T-helper 2 cell treated with Interferon-gamma antibody and Interleukin-4, amounts not matched to agents 5 μg/mL and 100 μg/mL, for 36 hours (primary cell): ENCODE measurements around the gene CANT1.

Experiments used
- DNase-seq: peaks from one replicate; pipeline ENCODE4 v3.0.0; 2021; ENCODE audit warnings: low spot score
- H3K27ac Mint-ChIP-seq: one replicate; pipeline ENCODE4 v1.8.0; 2021; ENCODE audit warnings: mild to moderate bottlenecking, mixed read lengths
- H3K27me3 Mint-ChIP-seq: one replicate; pipeline ENCODE4 v1.8.0; 2021; ENCODE audit warnings: low read depth, mixed read lengths
- H3K36me3 Mint-ChIP-seq: one replicate; pipeline ENCODE4 v1.8.0; 2021; ENCODE audit warnings: low read depth, mixed read lengths
- H3K4me1 Mint-ChIP-seq: one replicate; pipeline ENCODE4 v1.8.0; 2021; ENCODE audit warnings: low read depth, mixed read lengths
- H3K4me3 Mint-ChIP-seq: one replicate; pipeline ENCODE4 v1.8.0; 2022; ENCODE audit warnings: mild to moderate bottlenecking, moderate library complexity, mixed read lengths
- H3K9me3 Mint-ChIP-seq: one replicate; pipeline ENCODE4 v1.8.0; 2021; ENCODE audit warnings: mixed read lengths

CANT1 gene

GRCh38 chr17:79002291-79002690, 7.3 kb downstream of the CANT1 start:
- Mint-ChIP-seq H3K36me3 (peaks cover 16% of the 10 kb centered on the region), H3K4me3 (no peak overlapping the region), H3K27me3 (no peaks in the 10 kb centered on the region), H3K9me3 (no peaks in the 10 kb centered on the region), H3K27ac (no peak overlapping the region), H3K4me1 (peaks cover 18% of the 10 kb centered on the region)
- no peak for DNase-seq

GRCh38 chr17:79001190-79002020, 8.2 kb downstream of the CANT1 start:
- no peak for DNase-seq
- H3K27me3 Mint-ChIP-seq: no peaks in the 10 kb centered on the region
- H3K27ac Mint-ChIP-seq: no peak overlapping the region
- peaks cover 18% of the 10 kb centered on the region for H3K36me3 Mint-ChIP-seq
- peaks cover 12% of the 10 kb centered on the region for H3K4me1 Mint-ChIP-seq
- no peaks in the 10 kb centered on the region for H3K9me3 Mint-ChIP-seq
- H3K4me3 Mint-ChIP-seq: no peak overlapping the region

GRCh38 chr17:79000396-79001189, 9.0 kb downstream of the CANT1 start:
- Mint-ChIP-seq H3K4me1 (peaks cover 6% of the 10 kb centered on the region), H3K27me3 (no peaks in the 10 kb centered on the region), H3K36me3 (peaks cover 21% of the 10 kb centered on the region), H3K9me3 (no peaks in the 10 kb centered on the region), H3K27ac (peak overlapping the region; percentile 11), H3K4me3 (no peak overlapping the region)
- no peak for DNase-seq

GRCh38 chr17:78999947-79000395, 9.6 kb downstream of the CANT1 start:
- no peaks in the 10 kb centered on the region for H3K4me1 Mint-ChIP-seq
- no peaks in the 10 kb centered on the region for H3K27me3 Mint-ChIP-seq
- H3K9me3 Mint-ChIP-seq: no peaks in the 10 kb centered on the region
- H3K27ac Mint-ChIP-seq: peak overlapping the region; percentile 11
- H3K36me3 Mint-ChIP-seq: peaks cover 23% of the 10 kb centered on the region
- no peak for DNase-seq
- no peak overlapping the region for H3K4me3 Mint-ChIP-seq

- Mint-ChIP-seq H3K4me3 (no peak overlapping the region), H3K27me3 (no peaks in the 10 kb centered on the region), H3K4me1 (no peaks in the 10 kb centered on the region), H3K36me3 (peaks cover 23% of the 10 kb centered on the region), H3K9me3 (no peaks in the 10 kb centered on the region), H3K27ac (no peak overlapping the region)
- DNase-seq: no peak
These were observed 10.4 kb downstream of the CANT1 start for GRCh38 chr17:78999056-78999768.

GRCh38 chr17:78998311-78999055, 11.1 kb downstream of the CANT1 start:
- Mint-ChIP-seq H3K27ac (no peak overlapping the region), H3K36me3 (peaks cover 24% of the 10 kb centered on the region), H3K9me3 (no peaks in the 10 kb centered on the region), H3K27me3 (no peaks in the 10 kb centered on the region), H3K4me1 (no peaks in the 10 kb centered on the region), H3K4me3 (no peak overlapping the region)
- DNase-seq: no peak

- Mint-ChIP-seq H3K36me3 (peaks cover 29% of the 10 kb centered on the region), H3K4me1 (no peaks in the 10 kb centered on the region), H3K27ac (no peak overlapping the region), H3K27me3 (no peaks in the 10 kb centered on the region), H3K4me3 (no peak overlapping the region), H3K9me3 (no peaks in the 10 kb centered on the region)
- no peak for DNase-seq
These were observed 11.7 kb downstream of the CANT1 start for GRCh38 chr17:78997881-78998280.

GRCh38 chr17:78997231-78997741, 12.3 kb downstream of the CANT1 start:
- Mint-ChIP-seq H3K4me1 (no peaks in the 10 kb centered on the region), H3K36me3 (peaks cover 29% of the 10 kb centered on the region), H3K4me3 (no peak overlapping the region), H3K27me3 (no peaks in the 10 kb centered on the region), H3K9me3 (no peaks in the 10 kb centered on the region), H3K27ac (no peak overlapping the region)
- DNase-seq: no peak

GRCh38 chr17:78996781-78997201, 12.8 kb downstream of the CANT1 start:
- no peak for DNase-seq
- H3K4me1 Mint-ChIP-seq: no peaks in the 10 kb centered on the region
- H3K36me3 Mint-ChIP-seq: peaks cover 31% of the 10 kb centered on the region
- no peaks in the 10 kb centered on the region for H3K27me3 Mint-ChIP-seq
- no peak overlapping the region for H3K27ac Mint-ChIP-seq
- H3K4me3 Mint-ChIP-seq: no peak overlapping the region
- H3K9me3 Mint-ChIP-seq: no peaks in the 10 kb centered on the region

GRCh38 chr17:78995761-78996451, 13.7 kb downstream of the CANT1 start:
- peaks cover 40% of the 10 kb centered on the region for H3K36me3 Mint-ChIP-seq
- DNase-seq: no peak
- H3K9me3 Mint-ChIP-seq: no peaks in the 10 kb centered on the region
- H3K4me1 Mint-ChIP-seq: no peaks in the 10 kb centered on the region
- no peak overlapping the region for H3K4me3 Mint-ChIP-seq
- no peaks in the 10 kb centered on the region for H3K27me3 Mint-ChIP-seq
- no peak overlapping the region for H3K27ac Mint-ChIP-seq

- Mint-ChIP-seq H3K4me1 (no peaks in the 10 kb centered on the region), H3K36me3 (peaks cover 45% of the 10 kb centered on the region), H3K4me3 (no peak overlapping the region), H3K27ac (no peak overlapping the region), H3K27me3 (no peaks in the 10 kb centered on the region), H3K9me3 (no peaks in the 10 kb centered on the region)
- DNase-seq: no peak
These were observed 14.4 kb downstream of the CANT1 start for GRCh38 chr17:78995022-78995760.

GRCh38 chr17:78993981-78994671, 15.4 kb downstream of the CANT1 start:
- peaks cover 47% of the 10 kb centered on the region for H3K36me3 Mint-ChIP-seq
- no peaks in the 10 kb centered on the region for H3K27me3 Mint-ChIP-seq
- H3K9me3 Mint-ChIP-seq: no peaks in the 10 kb centered on the region
- DNase-seq: no peak
- no peak overlapping the region for H3K27ac Mint-ChIP-seq
- no peak overlapping the region for H3K4me3 Mint-ChIP-seq
- no peaks in the 10 kb centered on the region for H3K4me1 Mint-ChIP-seq
